K562 (cell line): ENCODE data around the gene AMZ1. TPM values are rescaled to one million over a fixed set of nuclear protein-coding genes. Genes with fewer than 3 reads are reported as not detected.
A peak's percentile ranks its signal among the peaks of the same experiment; 100 is the strongest.

Experiments used
- ESRRB ChIP-seq: fragments of 250-450 bp; sonication (Bioruptor Pico); IDR thresholded peaks from 2 replicates; pipeline ENCODE4 v1.5.0; 2020; ENCODE audit warnings: mild to moderate bottlenecking, moderate library complexity, borderline replicate concordance
- ETS1 ChIP-seq: conservative IDR thresholded peaks from 2 replicates; pipeline ENCODE4 v1.6.1; 2011; ENCODE audit warnings: low read depth, mild to moderate bottlenecking, low read length; ENCODE audit not compliant: control insufficient read depth
- ILF3 ChIP-seq: fragments of 450-650 bp; IDR thresholded peaks from 2 replicates; pipeline ENCODE4 v1.6.1; 2018; ENCODE audit warnings: antibody characterized with exemption, mild to moderate bottlenecking, moderate library complexity, borderline replicate concordance
- KAT7 ChIP-seq: sonication (generic); formaldehyde crosslinking; IDR thresholded peaks from 2 replicates; pipeline ENCODE4 v1.8.0; 2022; ENCODE audit warnings: missing genetic modification reagents, mild to moderate bottlenecking, borderline replicate concordance
- POLR2H ChIP-seq: IDR thresholded peaks from 2 replicates; pipeline ENCODE4 v1.6.1; 2016; ENCODE audit warnings: missing genetic modification characterization, low read depth, mild to moderate bottlenecking, control low read depth, missing compliant biosample characterization, moderate library complexity
- REST ChIP-seq, 2 experiments: fragments of 450-650 bp; formaldehyde crosslinking in 1 of 2; IDR thresholded peaks; 2 replicates each; pipeline versions ENCODE4 v1.4.0 to v1.6.1; 2014 to 2020; ENCODE audit warnings: mild to moderate bottlenecking in 2 of 2, borderline replicate concordance in 1 of 2, low read depth in 1 of 2
- TBP ChIP-seq: optimal IDR thresholded peaks from 2 replicates; pipeline ENCODE3; 2011; ENCODE audit warnings: low read depth, low read length, improper control_type of control experiment
- ZNF134 ChIP-seq: fragments of 250-450 bp; sonication (Bioruptor Pico); conservative IDR thresholded peaks from 2 replicates; pipeline ENCODE4 v1.4.0; 2020
- ZNF280A ChIP-seq: fragments of 450-650 bp; IDR thresholded peaks from 2 replicates; pipeline ENCODE4 v1.6.1; 2018; ENCODE audit warnings: mild to moderate bottlenecking, low read depth; ENCODE audit not compliant: partially characterized antibody
- polyA plus RNA-seq, 8 experiments: library from polyadenylated mRNA; depleted of rRNA in 4 of 8; stranded (reverse) in 5 of 8; unstranded in 3 of 8; fragments of >200 nt; fragmentation: Nextera tagmentation in 2 of 8; fragmentation: Illumina TruSeq in 1 of 8; extraction: Ambion mirVana in 2 of 8; extraction: Trizol in 1 of 8; gene quantifications; 2 replicates each; pipeline versions ENCODE4 v1.2.1 to v1.2.3, GENCODE V29; 2011 to 2014; ENCODE audit warnings: inconsistent platforms in 1 of 8, missing spikeins in 1 of 8
- total RNA-seq, 7 experiments: library from RNA; depleted of rRNA in 6 of 7; stranded (reverse); fragments of >200 nt in 6 of 7; fragmentation: Illumina TruSeq in 2 of 7; extraction: Trizol in 2 of 7; gene quantifications; 2 replicates each; pipeline versions ENCODE4 v1.2.1 to v1.2.3, GENCODE V29; 2011 to 2021; ENCODE audit warnings: low replicate concordance in 1 of 7
- TF ChIP-seq, protein P1 (sequence below): sonication (generic); formaldehyde crosslinking; IDR thresholded peaks from 2 replicates; pipeline ENCODE4 v1.8.1; 2023; ENCODE audit warnings: missing genetic modification reagents, mild to moderate bottlenecking, borderline replicate concordance

AMZ1 gene
- total and polyA plus RNA-seq, 9 of the 15 experiments (the other 6 are each of a cell fraction or from before 2014, with no cell fraction given) = not detected

DNA sequence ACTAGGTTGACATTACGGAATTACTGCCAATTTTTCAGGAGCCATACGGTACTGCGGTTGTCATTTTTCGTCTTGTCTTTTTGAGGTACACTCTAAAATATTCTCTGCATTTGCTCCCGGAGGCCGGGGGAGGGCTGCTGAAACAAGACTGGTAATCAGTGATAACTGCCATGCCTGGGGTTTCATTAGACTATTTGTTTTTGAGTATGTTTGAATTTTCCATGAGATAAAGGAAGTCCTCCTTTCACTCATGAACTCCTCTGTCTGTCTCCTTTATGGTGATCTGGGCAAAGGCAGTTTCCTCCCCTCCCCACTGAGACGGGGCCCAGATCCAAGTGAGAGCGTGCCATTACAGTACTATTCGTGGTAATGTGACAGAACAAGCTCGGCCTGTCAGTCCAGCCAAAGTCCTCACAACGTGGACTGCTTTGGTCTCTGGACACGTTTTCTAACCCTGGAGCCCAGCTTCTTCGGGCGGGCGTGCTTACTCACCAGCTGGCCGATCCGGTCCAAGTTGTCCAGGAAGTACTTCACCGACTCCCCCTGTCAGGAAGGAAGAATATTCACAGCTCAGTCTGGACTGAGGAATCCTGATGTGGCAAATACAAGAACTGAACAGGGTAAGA is 45.1 kb downstream of the AMZ1 start (continued):
- TF ChIP-seq REST (IDR thresholded peaks at IDR 0.05; ENCODE audit: borderline replicate concordance) (peak; percentile 20), REST (CRISPR knock-in tag; IDR thresholded peaks at IDR 0.05; ENCODE audit: low read depth) (no peak), ILF3 (no peak), POLR2H (tag) (no peak), TBP (peak; percentile 45), ZNF134 (CRISPR knock-in tag) (no peak; the same call in 1 of the 2 replicates), ZNF280A (no peak), ETS1 (no peak), ESRRB (CRISPR knock-in tag) (no peak), KAT7 (CRISPR knock-in tag) (no peak)
- TF ChIP-seq, protein P1, sequence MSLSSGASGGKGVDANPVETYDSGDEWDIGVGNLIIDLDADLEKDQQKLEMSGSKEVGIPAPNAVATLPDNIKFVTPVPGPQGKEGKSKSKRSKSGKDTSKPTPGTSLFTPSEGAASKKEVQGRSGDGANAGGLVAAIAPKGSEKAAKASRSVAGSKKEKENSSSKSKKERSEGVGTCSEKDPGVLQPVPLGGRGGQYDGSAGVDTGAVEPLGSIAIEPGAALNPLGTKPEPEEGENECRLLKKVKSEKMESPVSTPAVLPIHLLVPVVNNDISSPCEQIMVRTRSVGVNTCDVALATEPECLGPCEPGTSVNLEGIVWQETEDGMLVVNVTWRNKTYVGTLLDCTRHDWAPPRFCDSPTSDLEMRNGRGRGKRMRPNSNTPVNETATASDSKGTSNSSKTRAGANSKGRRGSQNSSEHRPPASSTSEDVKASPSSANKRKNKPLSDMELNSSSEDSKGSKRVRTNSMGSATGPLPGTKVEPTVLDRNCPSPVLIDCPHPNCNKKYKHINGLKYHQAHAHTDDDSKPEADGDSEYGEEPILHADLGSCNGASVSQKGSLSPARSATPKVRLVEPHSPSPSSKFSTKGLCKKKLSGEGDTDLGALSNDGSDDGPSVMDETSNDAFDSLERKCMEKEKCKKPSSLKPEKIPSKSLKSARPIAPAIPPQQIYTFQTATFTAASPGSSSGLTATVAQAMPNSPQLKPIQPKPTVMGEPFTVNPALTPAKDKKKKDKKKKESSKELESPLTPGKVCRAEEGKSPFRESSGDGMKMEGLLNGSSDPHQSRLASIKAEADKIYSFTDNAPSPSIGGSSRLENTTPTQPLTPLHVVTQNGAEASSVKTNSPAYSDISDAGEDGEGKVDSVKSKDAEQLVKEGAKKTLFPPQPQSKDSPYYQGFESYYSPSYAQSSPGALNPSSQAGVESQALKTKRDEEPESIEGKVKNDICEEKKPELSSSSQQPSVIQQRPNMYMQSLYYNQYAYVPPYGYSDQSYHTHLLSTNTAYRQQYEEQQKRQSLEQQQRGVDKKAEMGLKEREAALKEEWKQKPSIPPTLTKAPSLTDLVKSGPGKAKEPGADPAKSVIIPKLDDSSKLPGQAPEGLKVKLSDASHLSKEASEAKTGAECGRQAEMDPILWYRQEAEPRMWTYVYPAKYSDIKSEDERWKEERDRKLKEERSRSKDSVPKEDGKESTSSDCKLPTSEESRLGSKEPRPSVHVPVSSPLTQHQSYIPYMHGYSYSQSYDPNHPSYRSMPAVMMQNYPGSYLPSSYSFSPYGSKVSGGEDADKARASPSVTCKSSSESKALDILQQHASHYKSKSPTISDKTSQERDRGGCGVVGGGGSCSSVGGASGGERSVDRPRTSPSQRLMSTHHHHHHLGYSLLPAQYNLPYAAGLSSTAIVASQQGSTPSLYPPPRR = peak; percentile 85
